ENCODE results near the gene EFCAB8. TPM values are rescaled to one million over a fixed set of nuclear protein-coding genes. Genes with fewer than 3 reads are reported as not detected.

EFCAB8 gene
- total RNA-seq, 1 experiment from 2014 or later, result not detected

GRCh38 chr20:32967961-32968457 lies 109.3 kb downstream of the EFCAB8 start:
- no peak overlapping the region for H3K4me3 ChIP-seq
- peaks cover 85% of the 10 kb centered on the region for H3K27me3 ChIP-seq (ENCODE audit: insufficient read depth, low read depth)
- H3K4me2 ChIP-seq, result no peak overlapping the region
- no peaks in the 10 kb centered on the region for H4K20me1 ChIP-seq (ENCODE audit: insufficient read depth)
- no peak overlapping the region for H2AFZ ChIP-seq
- BruUV-seq (replicated peaks), result no TSS peak
- DNase-seq, result no peak
- TF ChIP-seq CTCF (conservative IDR thresholded peaks at IDR 0.05), result no peak
- H3K79me2 ChIP-seq (ENCODE audit: low read depth), result no peaks in the 10 kb centered on the region
- no peaks in the 10 kb centered on the region for H3K36me3 ChIP-seq (ENCODE audit: low read depth)
- intact Hi-C loops (cut with micrococcal nuclease; ENCODE audit: unreplicated experiment), result no loop called here
- H3K27ac ChIP-seq, result no peak overlapping the region
- POLR2A ChIA-PET (ENCODE audit: unreplicated experiment), result no interaction called here
- H3K9me3 ChIP-seq (ENCODE audit: insufficient read depth, low read depth), result no peaks in the 10 kb centered on the region
- no peaks in the 10 kb centered on the region for H3F3A ChIP-seq (ENCODE audit: insufficient read depth, low read depth)
- CTCF ChIA-PET, result no interaction called here
- no peaks in the 10 kb centered on the region for H3K4me1 ChIP-seq (replicated peaks; ENCODE audit: insufficient read depth)
- H3K9me2 ChIP-seq (ENCODE audit: insufficient read depth), result no peaks in the 10 kb centered on the region

GRCh38 chr20:32968478-32969241 lies 109.9 kb downstream of the EFCAB8 start:
- intact Hi-C loops (cut with micrococcal nuclease; ENCODE audit: unreplicated experiment), result no loop called here
- DNase-seq, result no peak
- BruUV-seq (replicated peaks), result no TSS peak
- Histone ChIP-seq H3K4me2 (no peak overlapping the region), H3K9me2 (ENCODE audit: insufficient read depth) (no peaks in the 10 kb centered on the region), H3K4me3 (no peak overlapping the region), H3K27ac (no peak overlapping the region), H3K79me2 (ENCODE audit: low read depth) (no peaks in the 10 kb centered on the region), H2AFZ (no peak overlapping the region), H3K4me1 (replicated peaks; ENCODE audit: insufficient read depth) (no peaks in the 10 kb centered on the region), H4K20me1 (ENCODE audit: insufficient read depth) (no peaks in the 10 kb centered on the region), H3K9me3 (ENCODE audit: insufficient read depth, low read depth) (no peaks in the 10 kb centered on the region), H3F3A (ENCODE audit: insufficient read depth, low read depth) (no peaks in the 10 kb centered on the region), H3K27me3 (ENCODE audit: insufficient read depth, low read depth) (peaks cover 82% of the 10 kb centered on the region), H3K36me3 (ENCODE audit: low read depth) (no peaks in the 10 kb centered on the region)
- no peak for TF ChIP-seq EZH2 (IDR thresholded peaks at IDR 0.05; ENCODE audit: low read depth)
- TF ChIP-seq CTCF (conservative IDR thresholded peaks at IDR 0.05), result no peak
- ChIA-PET CTCF (no interaction called here), POLR2A (ENCODE audit: unreplicated experiment) (no interaction called here)

GRCh38 chr20:32969356-32970114 lies 110.8 kb downstream of the EFCAB8 start:
- no peaks in the 10 kb centered on the region for H3K36me3 ChIP-seq (ENCODE audit: low read depth)
- H3K4me1 ChIP-seq (replicated peaks; ENCODE audit: insufficient read depth), result no peaks in the 10 kb centered on the region
- no peak for DNase-seq
- H3K9me3 ChIP-seq (ENCODE audit: insufficient read depth, low read depth), result no peaks in the 10 kb centered on the region
- H3K27me3 ChIP-seq (ENCODE audit: insufficient read depth, low read depth), result peaks cover 82% of the 10 kb centered on the region
- H3K9me2 ChIP-seq (ENCODE audit: insufficient read depth), result no peaks in the 10 kb centered on the region
- H2AFZ ChIP-seq, result no peak overlapping the region
- no peak overlapping the region for H3K27ac ChIP-seq
- no peak overlapping the region for H3K4me3 ChIP-seq
- no peaks in the 10 kb centered on the region for H3K79me2 ChIP-seq (ENCODE audit: low read depth)
- H3F3A ChIP-seq (ENCODE audit: insufficient read depth, low read depth), result no peaks in the 10 kb centered on the region
- H4K20me1 ChIP-seq (ENCODE audit: insufficient read depth), result no peaks in the 10 kb centered on the region
- no TSS peak for BruUV-seq (replicated peaks)
- ChIA-PET CTCF (no interaction called here), POLR2A (ENCODE audit: unreplicated experiment) (no interaction called here)
- H3K4me2 ChIP-seq, result no peak overlapping the region
- TF ChIP-seq CTCF (conservative IDR thresholded peaks at IDR 0.05), result no peak
- no peak for TF ChIP-seq EZH2 (IDR thresholded peaks at IDR 0.05; ENCODE audit: low read depth)
- intact Hi-C loops (cut with micrococcal nuclease; ENCODE audit: unreplicated experiment), result no loop called here
